ENCODE measurements around the gene AGRN.
"Not testable (repeated sequence)": the region's sequence is repeated elsewhere in the genome, so short reads cannot be mapped to it uniquely, and the experiment has no call there.

The AGRN gene

DNA sequence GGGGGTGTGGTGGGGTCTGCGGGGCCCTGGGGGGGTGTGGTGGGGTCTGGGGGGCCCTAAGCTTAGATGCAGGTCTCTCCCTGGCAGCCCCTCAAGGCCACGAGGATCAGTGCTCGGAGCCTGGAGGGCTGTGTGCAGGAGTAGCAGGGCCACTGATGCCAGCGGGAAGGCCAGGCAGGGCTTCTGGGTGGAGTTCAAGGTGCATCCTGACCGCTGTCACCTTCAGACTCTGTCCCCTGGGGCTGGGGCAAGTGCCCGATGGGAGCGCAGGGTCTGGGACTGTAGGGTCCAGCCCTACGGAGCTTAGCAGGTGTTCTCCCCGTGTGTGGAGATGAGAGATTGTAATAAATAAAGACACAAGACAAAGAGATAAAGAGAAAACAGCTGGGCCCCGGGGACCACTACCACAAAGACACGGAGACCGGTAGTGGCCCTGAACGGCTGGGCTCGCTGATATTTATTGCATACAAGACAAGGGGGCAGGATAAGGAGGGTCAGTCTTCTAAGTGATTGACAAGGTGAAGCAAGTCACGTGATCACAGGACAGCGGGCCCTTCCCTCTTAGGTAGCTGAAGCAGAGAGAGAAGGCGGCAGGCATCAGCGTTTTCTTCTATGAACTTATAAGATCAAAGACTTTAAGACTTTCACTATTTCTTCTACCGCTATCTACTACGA lies 45.5 kb downstream of the AGRN start:
- no peak for DNase-seq (ENCODE audit: low read depth, low spot score)

DNA sequence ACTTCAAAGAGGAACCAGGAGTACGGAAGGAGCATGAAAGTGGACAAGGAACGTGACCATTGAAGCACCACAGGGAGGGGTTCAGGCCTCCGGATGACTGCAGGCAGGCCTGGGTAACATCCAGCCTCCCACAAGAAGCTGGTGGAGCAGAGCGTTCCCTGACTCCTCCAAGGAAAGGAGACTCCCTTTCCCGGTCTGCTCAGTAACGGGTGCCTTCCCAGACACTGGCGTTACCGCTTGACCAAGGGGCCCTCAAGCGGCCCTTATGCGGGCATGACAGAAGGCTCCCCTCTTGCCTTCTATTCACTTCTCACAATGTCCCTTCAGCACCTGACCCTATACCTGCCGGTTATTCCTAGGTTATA lies 46.0 kb downstream of the AGRN start:
- DNase-seq (ENCODE audit: low read depth, low spot score) = not testable (repeated sequence)

DNA sequence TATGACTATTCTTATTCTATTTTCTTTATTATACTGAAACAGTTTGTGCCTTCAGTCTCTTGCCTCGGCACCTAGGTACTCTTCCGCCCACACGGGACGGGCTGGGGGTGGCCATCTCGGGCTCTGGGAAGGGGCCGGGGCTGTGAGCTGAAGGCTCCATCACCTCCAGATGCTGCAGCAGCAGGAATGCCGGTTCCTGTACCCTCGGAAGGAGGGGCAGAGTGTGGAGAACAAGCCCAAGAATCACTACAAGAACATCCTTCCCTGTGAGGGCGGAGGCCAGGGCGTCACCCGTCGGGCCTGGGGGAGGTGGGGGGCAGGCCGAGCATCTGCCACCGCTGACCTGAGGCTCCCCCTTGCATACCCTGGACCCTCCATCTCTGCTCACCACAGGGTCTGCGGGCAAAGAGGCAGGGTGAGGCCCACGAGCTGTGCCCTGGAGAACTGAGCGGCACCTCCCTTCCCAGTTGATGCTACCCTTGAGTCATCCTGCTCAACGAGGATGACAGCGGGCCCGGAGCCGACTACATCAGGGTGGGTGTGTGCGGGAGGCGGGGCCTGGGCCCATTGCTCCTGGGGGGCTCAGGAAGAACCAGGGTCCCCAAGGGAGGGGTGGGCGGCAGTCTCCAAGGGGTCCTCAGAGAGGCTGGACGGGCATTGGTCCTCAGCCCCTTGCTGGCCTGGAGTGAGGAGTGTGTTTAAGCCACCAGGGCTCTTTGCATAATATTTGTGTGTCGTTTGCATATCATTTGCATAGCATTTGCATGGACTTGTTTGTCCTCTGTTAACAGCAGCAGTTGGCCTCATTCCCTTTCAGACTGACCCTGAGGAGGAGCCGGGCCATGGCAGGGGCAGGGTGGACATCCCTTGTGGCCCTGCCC lies 46.7 kb downstream of the AGRN start:
- DNase-seq (ENCODE audit: low read depth, low spot score) = no peak

DNA sequence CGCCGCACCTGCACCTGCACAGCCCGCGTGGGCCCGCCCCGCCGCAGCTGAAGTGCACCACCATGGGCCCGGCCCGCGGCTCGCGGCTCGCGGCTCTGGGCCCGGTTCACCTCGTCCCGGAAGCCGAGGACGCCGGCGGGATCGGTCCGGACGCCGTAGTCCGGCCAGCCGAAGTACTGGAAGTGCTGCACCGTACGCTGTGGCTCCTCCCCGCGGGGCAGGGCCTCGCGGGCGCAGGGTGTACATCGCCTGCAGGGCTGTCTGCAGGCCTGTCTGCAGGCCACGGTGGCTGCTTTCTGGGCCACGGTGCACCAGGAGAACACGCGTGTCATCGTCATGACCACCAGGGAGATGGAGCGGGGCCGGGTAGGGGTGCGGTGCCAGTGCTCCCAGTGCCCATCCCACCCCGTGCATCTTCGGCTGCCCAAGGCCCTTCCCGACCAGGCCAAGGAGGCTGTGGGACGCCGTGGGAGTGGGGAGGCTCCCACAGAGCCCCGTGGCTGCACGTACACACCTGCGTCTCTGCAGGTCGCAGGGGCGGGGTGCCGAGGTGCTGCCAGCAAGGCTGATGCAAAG lies 47.5 kb downstream of the AGRN start:
- DNase-seq (ENCODE audit: low read depth, low spot score) = no peak

DNA sequence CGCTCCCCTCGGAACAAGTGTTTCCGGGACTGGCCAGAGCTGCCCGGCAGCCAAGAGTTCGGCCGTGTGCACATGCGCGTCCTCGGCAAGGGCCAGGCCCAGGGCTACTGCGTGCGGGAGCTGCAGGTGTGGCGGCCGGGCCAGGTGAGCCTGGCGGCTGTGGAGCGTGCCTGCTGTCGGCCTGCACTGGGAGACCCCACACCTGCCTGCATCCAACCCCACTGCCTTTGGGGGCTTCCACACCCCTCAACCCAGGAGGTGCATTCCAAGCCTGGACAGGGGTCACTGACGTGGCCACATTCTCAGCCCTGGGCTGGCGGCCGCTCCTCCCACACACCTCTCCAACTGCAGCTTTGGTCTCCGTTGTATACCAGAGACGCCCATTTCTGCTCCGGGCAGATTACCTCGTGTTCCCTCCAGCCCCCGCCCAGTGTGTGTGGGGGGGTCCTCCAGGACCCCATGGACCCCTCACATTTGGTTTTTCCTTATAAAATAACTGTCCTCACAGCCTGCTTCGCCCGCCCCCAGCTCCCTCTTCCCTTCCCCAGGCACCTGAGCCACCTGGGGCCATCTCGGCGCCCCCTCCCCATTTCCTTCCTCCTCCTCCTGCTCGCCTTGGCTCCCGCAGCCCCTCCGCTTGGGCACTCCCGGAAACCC lies 48.1 kb downstream of the AGRN start:
- no peak for DNase-seq (ENCODE audit: low read depth, low spot score)

DNA sequence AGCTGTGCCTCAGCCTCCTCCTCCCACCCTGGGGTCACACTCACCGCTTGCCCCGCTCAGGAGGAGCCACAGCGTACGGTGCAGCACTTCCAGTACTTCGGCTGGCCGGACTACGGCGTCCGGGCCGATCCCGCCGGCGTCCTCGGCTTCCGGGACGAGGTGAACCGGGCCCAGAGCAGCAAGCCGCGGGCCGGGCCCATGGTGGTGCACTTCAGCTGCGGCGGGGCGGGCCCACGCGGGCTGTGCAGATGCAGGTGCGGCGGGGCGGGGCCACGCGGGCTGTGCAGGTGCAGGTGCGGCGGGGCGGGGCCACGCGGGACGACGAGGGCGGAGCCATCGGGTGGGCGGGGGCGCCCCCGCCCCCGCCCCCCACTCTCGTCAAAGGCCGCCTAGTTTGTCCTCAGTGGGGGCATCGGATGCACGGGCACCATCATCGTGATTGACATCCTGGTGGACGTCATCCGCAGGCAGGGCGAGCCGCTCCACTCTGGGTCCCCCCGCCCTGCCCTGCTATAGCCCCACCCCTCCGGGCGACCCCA lies 48.7 kb downstream of the AGRN start:
- DNase-seq (ENCODE audit: low read depth, low spot score) = no peak

DNA sequence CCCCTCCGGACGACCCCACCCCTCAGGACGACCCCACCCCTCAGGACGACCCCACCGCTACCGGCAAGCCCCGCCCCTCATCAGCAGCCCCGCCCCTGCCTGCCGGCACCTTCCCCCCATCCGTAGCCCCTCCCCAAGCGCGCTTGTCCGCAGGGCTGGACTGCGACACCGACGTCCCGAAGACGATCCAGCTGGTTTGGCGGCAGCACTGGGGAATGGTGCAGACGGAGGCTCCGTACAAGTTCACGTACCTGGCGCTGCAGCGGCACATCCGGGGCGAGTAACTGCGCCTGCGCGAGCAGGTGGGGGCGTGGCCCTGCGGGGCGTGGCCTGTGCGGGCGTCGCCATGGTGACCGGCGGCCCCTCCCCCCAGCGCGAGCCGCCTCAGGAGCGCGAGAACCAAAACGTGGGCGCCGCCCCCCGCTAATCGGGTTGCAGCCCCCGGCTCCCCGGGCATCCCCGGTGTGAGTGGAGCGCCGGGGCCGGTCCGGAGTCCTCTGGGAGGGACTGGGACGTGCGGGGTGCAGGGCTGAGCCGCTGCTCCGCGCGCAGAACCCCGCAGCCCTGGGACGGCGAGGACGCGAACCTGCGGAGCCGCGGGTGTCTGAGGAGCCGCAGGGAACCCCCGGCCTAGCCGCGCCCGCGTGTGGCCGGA lies 49.3 kb downstream of the AGRN start:
- peak; percentile 66 for DNase-seq (ENCODE audit: low read depth, low spot score)

DNA sequence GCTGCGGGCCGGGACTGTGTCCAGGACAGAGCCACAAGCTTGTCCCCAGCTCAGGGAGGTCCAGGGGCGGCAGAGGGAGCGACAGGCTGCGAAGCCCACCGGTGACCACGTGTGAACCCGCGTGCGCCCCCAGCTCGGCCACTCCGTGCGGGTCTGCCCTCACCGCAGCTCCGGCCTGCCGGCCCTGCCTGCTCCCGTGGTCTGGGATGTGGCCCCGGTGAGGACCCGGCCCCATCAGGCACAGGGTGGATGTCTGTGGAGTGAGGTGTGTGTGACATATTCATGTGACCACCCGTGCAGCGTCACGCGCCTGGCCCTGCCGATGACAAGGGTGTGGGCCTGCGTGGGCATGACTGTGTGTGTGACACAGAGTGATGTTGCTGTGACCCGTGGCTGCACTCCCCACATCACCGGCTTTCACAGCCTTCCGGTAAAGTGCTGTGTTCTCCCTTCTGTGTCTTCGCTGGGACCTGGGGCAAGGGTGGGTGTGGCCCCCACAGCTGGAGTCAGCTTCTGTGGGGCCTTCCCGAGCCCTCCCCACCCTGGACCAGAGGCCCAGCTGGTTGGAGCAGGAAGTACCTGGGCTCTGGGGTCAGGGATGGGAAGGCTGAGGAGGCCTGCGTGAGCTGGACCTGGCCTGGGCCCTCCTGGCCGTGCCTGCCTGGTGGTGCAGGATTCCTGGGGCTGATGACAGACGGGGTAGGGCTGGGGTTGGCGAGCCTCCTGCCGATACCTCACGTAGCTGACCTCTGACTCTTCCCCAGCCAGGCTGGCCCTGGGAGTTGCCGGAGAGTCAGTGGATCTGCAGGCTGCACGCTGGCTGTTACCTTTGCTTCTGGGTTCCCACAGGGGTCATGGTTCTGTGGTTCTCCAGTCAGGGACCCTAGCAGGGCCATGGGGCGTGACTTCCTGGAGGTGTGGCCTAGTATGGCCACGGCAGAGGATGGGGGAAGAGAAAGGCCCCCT lies 50.1 kb downstream of the AGRN start:
- no peak for DNase-seq (ENCODE audit: low read depth, low spot score)

DNA sequence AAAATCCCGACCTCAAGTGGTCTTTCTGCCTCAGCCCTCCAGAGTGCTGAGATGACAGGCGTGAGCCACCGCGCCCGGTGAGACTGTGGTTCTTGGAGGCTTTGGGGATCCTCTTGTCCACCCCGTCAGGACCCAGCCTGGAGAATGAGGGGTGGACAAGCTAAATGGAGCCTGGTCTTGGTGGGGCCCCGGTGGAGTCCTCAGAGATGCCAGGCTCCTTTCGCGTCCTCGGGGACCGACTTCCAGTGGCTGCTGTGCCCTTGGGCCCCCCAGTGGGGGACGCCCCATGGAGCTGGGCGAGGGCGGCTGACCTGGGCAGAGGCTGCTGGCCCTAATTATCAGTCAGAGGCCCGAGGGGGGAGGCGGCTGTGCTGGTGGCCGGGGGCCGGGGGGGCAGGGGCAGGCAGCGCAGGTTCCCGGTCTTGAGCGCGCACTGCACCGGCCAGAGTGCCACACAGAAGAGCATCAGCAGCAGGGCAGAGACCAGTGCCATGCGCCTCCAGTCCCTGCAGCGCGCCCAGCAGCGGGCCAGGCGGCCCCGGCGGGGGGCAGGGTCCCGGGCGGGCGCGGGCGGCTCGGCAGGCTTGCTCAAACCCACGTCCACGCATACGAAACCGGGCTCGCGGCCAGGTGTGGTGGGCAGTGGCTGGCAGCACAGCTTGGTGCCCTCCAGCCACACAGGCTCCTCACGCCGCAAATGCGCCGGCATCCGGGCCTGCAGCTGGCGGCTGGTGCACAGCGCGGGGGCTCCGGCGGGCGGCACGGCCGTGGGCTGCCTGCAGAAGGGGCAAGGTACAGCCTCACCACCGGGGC lies 51.8 kb downstream of the AGRN start:
- no peak for DNase-seq (ENCODE audit: low read depth, low spot score)

DNA sequence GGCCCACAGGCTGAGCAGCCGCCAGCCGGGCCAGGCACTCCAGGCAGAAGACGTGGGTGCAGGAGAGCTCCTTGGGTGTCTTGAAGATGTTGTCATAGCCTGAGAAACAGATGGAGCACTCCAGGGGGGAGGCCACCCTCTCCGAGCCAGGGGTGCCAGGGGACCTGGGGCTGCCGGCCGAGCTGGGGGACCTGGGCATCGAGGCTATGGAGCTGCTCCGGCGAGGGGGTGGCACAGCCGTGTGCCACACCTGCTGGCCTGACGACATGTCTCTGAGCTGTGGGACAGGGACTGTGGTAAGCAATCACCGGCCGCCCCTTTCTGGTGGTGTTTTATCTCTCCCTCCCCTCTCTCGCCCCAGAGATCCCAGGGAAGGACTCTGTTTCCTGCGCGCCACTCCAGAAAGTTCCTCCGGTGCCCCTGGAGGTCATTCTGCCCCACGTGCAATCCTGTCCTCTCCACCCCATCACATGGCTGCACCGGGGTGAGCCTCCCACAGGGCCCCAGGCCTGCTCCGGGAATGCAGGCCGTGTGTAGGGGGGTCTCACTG lies 52.5 kb downstream of the AGRN start:
- no peak for DNase-seq (ENCODE audit: low read depth, low spot score)

DNA sequence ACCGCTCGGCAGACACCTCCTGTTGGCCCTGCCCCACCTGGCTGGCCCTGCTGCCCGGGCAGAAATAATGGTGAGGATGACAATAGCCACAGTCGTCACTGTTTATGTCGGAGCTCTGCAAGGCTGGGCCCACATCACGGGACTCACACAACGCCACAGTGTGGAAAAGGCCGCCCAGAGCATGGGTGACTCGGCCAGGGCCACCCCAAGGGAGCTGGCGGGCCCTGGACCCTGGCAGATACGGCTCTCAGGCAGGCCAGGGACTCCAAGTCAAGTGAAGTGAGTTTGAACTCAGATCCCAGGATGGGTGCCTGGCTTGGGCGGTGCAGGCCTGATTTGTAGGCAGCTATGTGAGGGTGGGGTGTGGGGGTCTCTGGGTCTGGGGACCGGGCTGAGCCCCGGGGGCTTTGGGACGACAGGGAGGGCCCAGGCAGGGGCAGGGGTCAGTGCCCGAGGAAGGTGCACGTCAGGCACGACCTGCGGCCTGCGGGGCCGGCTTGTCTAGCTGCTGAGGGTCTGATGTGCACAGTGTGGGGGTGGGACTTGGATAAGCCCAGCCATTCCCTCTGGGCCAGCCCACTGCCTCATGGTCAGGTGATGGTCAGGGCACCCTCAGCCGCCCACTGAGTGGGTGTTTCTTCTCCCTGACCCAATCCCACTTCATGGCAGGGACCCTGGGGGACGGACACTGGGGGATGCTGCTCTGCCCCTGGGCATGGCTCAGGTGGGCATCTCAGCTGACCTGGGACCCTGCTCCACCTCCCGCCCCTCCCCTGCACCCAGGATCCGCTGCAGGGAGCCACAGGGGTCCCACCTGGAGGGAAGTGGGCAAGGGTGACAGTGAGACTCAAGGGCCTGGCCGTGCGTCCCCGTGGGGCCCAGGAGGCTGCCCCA lies 53.2 kb downstream of the AGRN start:
- no peak for DNase-seq (ENCODE audit: low read depth, low spot score)

DNA sequence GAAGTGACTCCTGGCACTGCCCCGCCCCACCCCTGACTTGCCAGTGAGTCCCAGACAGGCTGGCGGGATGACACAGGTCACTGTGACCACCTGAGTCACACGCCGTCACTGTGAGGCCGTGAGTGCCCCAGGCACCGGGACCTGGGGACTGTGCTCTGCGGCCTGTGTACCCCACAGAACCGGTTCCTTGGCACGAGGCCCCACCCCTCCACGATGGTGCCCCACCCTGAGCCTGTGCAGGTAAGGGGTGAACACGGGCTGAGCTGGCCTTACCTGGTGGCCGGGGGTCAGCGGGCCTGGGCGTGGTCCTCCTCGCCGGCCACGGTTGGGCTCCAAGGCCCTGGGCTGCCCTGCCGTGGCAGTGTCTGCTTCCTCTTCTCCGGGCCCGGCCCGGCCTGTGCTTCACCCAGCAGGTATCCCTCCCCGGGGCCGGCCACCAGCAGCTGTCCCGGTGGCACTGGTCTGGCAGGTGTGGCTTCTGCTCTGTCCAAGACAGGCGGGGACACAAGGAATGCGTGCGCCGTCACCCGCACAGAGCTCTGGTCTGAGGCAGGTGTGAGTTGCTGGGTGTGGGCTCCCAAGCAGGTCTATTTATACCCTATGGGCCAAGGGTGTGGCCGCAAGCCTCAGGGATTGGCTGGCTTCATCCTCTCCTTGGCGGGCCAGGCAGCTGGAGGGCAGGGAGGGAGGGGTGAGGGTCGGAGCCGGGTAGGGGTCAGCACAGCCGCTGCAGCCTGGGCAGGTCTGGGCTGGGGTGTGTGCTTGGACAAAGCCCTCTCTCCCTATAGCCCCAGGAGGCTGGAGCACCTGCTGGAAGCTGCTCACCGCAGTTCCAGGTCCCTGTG lies 54.0 kb downstream of the AGRN start, which contains the start of gene RNF223:
Gene RNF223 (minus strand): TSS at position 564 of the 845 bp plus-strand sequence. CDS start 1,740 bp downstream, outside the sequence.
- DNase-seq (ENCODE audit: low read depth, low spot score) = no peak

DNA sequence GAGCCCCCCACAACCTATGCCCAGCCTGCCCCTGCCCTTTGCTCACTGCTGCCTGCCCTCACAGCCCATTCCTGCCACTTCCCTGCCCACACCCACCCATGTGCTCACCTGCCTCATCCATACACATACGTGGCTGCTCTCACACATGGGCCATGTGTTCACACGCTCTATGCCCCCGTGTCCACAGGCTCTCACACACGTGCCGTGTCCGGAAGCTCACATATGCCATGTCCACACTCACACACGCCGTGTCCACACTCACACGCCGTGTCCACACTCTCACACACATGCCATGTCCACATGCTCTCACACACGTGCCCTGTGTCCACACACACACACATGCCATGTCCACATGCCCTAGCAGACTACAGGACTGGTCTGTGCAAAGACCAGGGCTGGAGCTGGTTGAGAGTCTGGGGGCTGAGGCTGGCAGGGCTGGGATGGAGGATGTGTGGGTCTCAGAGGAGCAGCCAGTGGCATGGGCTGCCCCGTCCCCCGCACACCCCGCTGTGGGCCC lies 54.8 kb downstream of the AGRN start:
- DNase-seq (ENCODE audit: low read depth, low spot score) = no peak

DNA sequence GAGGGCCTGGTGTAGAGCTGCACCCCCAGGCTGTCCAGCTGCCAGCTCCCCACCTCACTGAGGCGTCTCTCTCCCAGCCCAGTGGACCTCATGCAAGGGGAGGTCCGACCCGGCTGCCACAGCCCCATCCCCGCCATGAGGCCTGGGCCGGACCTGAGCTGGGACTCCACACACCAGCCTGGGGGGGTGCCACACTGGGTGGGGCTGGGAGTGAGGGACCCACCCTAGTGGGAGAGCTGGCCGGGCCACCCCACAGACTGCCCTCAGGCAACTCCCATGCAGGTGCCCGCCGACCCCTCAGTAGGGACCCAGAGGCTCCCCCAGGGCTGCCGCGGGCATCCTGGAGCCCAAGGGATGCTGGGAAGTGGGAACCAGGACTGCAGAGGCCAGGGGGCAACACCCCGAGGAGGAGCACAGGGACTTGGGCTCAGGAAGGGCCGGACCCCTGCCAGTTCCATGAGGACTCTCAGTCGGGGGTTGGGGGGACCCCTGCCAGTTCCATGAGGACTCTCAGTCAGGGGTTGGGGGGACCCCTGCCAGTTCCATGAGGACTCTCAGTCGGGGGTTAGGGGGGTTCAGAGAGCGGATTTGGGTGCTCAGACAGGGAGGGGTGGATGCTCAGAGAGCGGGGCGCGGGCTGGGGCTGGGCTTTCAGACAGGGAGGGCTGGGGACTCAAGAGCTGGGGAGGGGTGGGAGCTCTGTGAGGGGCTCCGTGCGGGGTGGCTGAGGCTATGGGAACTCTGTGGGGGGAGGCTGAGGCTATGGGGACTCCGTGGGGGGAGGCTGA lies 55.4 kb downstream of the AGRN start:
- DNase-seq (ENCODE audit: low read depth, low spot score) = no peak

DNA sequence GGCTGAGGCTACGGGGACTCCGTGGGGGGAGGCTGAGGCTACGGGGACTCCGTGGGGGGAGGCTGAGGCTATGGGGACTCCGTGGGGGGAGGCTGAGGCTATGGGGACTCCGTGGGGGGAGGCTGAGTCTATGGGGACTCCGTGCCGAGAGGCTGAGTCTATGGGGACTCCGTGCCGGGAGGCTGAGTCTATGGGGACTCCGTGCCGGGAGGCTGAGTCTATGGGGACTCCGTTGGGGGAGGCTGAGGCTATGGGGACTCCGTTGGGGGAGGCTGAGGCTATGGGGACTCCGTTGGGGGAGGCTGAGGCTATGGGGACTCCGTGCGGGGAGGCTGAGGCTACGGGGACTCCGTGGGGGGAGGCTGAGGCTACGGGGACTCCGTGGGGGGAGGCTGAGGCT lies 57.5 kb downstream of the AGRN start:
- not testable (repeated sequence) for DNase-seq (ENCODE audit: low read depth, low spot score)
